HUES6 (cell line): ENCODE data around the gene MMP2.

ENCODE experiments used
- H3K27ac ChIP-seq: 2 replicates; pipeline ENCODE4 v1.7.0; 2013; ENCODE audit warnings: low read depth, mild to moderate bottlenecking, low read length, inconsistent platforms
- H3K27me3 ChIP-seq: 2 replicates; pipeline ENCODE4 v1.6.1; 2013; ENCODE audit warnings: low read length; ENCODE audit not compliant: control insufficient read depth, insufficient read depth
- H3K36me3 ChIP-seq: 2 replicates; pipeline ENCODE4 v1.6.1; 2013; ENCODE audit warnings: low read length; ENCODE audit not compliant: control insufficient read depth, insufficient read depth
- H3K4me1 ChIP-seq: 2 replicates; pipeline ENCODE4 v1.6.1; 2013; ENCODE audit warnings: low read length; ENCODE audit not compliant: control insufficient read depth, insufficient read depth
- H3K4me3 ChIP-seq: 2 replicates; pipeline ENCODE4 v1.5.1; 2013; ENCODE audit warnings: low read depth, low read length
- H3K9ac ChIP-seq: one replicate; pipeline ENCODE4 v1.6.1; 2013; ENCODE audit warnings: mild to moderate bottlenecking, low read length
- H3K9me3 ChIP-seq: 2 replicates; pipeline ENCODE4 v1.6.1; 2013; ENCODE audit warnings: low read depth, low read length; ENCODE audit not compliant: control insufficient read depth, insufficient read depth

Gene MMP2

GRCh38 chr16:55481023-55481422 lies 2.0 kb downstream of the MMP2 start:
- Histone ChIP-seq H3K27ac (no peak overlapping the region), H3K4me3 (peak overlapping the region; percentile 88; the same call in 1 of the 2 replicates), H3K9me3 (no peaks in the 10 kb centered on the region), H3K36me3 (peaks cover 38% of the 10 kb centered on the region), H3K27me3 (peaks cover 61% of the 10 kb centered on the region), H3K4me1 (peaks cover 32% of the 10 kb centered on the region), H3K9ac (peak overlapping the region; percentile 86)

- Histone ChIP-seq H3K4me3 (no peak overlapping the region), H3K4me1 (peaks cover 32% of the 10 kb centered on the region), H3K36me3 (peaks cover 48% of the 10 kb centered on the region), H3K9me3 (no peaks in the 10 kb centered on the region), H3K27me3 (peaks cover 52% of the 10 kb centered on the region), H3K9ac (no peak overlapping the region), H3K27ac (no peak overlapping the region)
Measured at GRCh38 chr16:55482056-55482455, 3.1 kb downstream of the MMP2 start.

GRCh38 chr16:55487048-55487803 lies 8.2 kb downstream of the MMP2 start:
- no peak overlapping the region for H3K27ac ChIP-seq
- no peaks in the 10 kb centered on the region for H3K9me3 ChIP-seq
- peaks cover 91% of the 10 kb centered on the region for H3K36me3 ChIP-seq
- H3K4me3 ChIP-seq: no peak overlapping the region
- 0 out of 2 replicates have a peak, but pooled peaks cover 2% of the 10 kb centered on the region for H3K4me1 ChIP-seq
- no peak overlapping the region for H3K9ac ChIP-seq
- peaks cover 8% of the 10 kb centered on the region; the same call in 1 of the 2 replicates for H3K27me3 ChIP-seq

GRCh38 chr16:55488306-55488705 lies 9.3 kb downstream of the MMP2 start:
- no peaks in the 10 kb centered on the region for H3K27me3 ChIP-seq
- H3K36me3 ChIP-seq: peaks cover 92% of the 10 kb centered on the region
- 0 out of 2 replicates have a peak, but pooled peaks cover 2% of the 10 kb centered on the region for H3K4me1 ChIP-seq
- no peaks in the 10 kb centered on the region for H3K9me3 ChIP-seq
- H3K4me3 ChIP-seq: no peak overlapping the region
- H3K9ac ChIP-seq: no peak overlapping the region
- no peak overlapping the region for H3K27ac ChIP-seq

GRCh38 chr16:55489119-55489955 lies 10.3 kb downstream of the MMP2 start:
- Histone ChIP-seq H3K9me3 (no peaks in the 10 kb centered on the region), H3K27ac (no peak overlapping the region), H3K4me3 (no peak overlapping the region), H3K9ac (no peak overlapping the region), H3K36me3 (peaks cover 92% of the 10 kb centered on the region), H3K27me3 (no peaks in the 10 kb centered on the region), H3K4me1 (0 out of 2 replicates have a peak, but pooled peaks cover 2% of the 10 kb centered on the region)

GRCh38 chr16:55489956-55490265 lies 10.9 kb downstream of the MMP2 start:
- Histone ChIP-seq H3K36me3 (peaks cover 92% of the 10 kb centered on the region), H3K9ac (no peak overlapping the region), H3K4me3 (no peak overlapping the region), H3K27ac (no peak overlapping the region), H3K9me3 (no peaks in the 10 kb centered on the region), H3K4me1 (0 out of 2 replicates have a peak, but pooled peaks cover 2% of the 10 kb centered on the region), H3K27me3 (no peaks in the 10 kb centered on the region)

- H3K27ac ChIP-seq: no peak overlapping the region
- peaks cover 2% of the 10 kb centered on the region; the same call in 1 of the 2 replicates for H3K4me1 ChIP-seq
- H3K4me3 ChIP-seq: no peak overlapping the region
- H3K9me3 ChIP-seq: no peaks in the 10 kb centered on the region
- no peaks in the 10 kb centered on the region for H3K27me3 ChIP-seq
- H3K36me3 ChIP-seq: peaks cover 92% of the 10 kb centered on the region
- H3K9ac ChIP-seq: no peak overlapping the region
Measured at GRCh38 chr16:55490301-55490700, 11.3 kb downstream of the MMP2 start.

GRCh38 chr16:55491691-55492090 lies 12.7 kb downstream of the MMP2 start:
- Histone ChIP-seq H3K9ac (no peak overlapping the region), H3K27me3 (no peaks in the 10 kb centered on the region), H3K36me3 (peaks cover 87% of the 10 kb centered on the region), H3K4me1 (peaks cover 9% of the 10 kb centered on the region), H3K27ac (no peak overlapping the region), H3K4me3 (no peak overlapping the region), H3K9me3 (no peaks in the 10 kb centered on the region)

- H3K4me3 ChIP-seq: no peak overlapping the region
- H3K27ac ChIP-seq: no peak overlapping the region
- peaks cover 9% of the 10 kb centered on the region for H3K4me1 ChIP-seq
- H3K9me3 ChIP-seq: no peaks in the 10 kb centered on the region
- H3K27me3 ChIP-seq: no peaks in the 10 kb centered on the region
- H3K9ac ChIP-seq: no peak overlapping the region
- H3K36me3 ChIP-seq: peaks cover 82% of the 10 kb centered on the region
Measured at GRCh38 chr16:55492756-55493380, 13.9 kb downstream of the MMP2 start.

- no peak overlapping the region for H3K4me3 ChIP-seq
- H3K4me1 ChIP-seq: peaks cover 9% of the 10 kb centered on the region
- no peak overlapping the region for H3K27ac ChIP-seq
- H3K36me3 ChIP-seq: peaks cover 71% of the 10 kb centered on the region; the same call in 1 of the 2 replicates
- no peaks in the 10 kb centered on the region for H3K27me3 ChIP-seq
- no peak overlapping the region for H3K9ac ChIP-seq
- H3K9me3 ChIP-seq: no peaks in the 10 kb centered on the region
Measured at GRCh38 chr16:55494994-55495421, 16.0 kb downstream of the MMP2 start.
